DOHH2 (cell line): Measurements from ENCODE around the gene GNPTG.

Experiments used
- H3F3A ChIP-seq: fragments of 200-600 bp; sonication (generic), shearing (Covaris generic); 2 replicates; pipeline ENCODE4 v1.6.0; 2016; ENCODE audit warnings: antibody characterized with exemption, mild to moderate bottlenecking; ENCODE audit not compliant: control insufficient read depth, insufficient read depth
- H3K27ac ChIP-seq: fragments of 200-600 bp; sonication (generic); 2 replicates; pipeline ENCODE4 v1.5.1; 2014; ENCODE audit warnings: low read depth, mild to moderate bottlenecking, low read length, moderate library complexity
- H3K27me3 ChIP-seq: fragments of 200-600 bp; sonication (generic); 2 replicates; pipeline ENCODE4 v1.6.1; 2014; ENCODE audit warnings: mild to moderate bottlenecking, low read length, mixed read lengths; ENCODE audit not compliant: control insufficient read depth
- H3K36me3 ChIP-seq: fragments of 200-600 bp; sonication (generic); 2 replicates; pipeline ENCODE4 v1.6.1; 2014; ENCODE audit warnings: mild to moderate bottlenecking, low read length, moderate library complexity, mixed read lengths; ENCODE audit not compliant: control insufficient read depth
- H3K4me1 ChIP-seq: fragments of 200-600 bp; sonication (generic); 2 replicates; pipeline ENCODE4 v1.6.1; 2014; ENCODE audit warnings: mild to moderate bottlenecking, low read length, mixed read lengths; ENCODE audit not compliant: control insufficient read depth
- H3K4me2 ChIP-seq: fragments of 200-600 bp; sonication (generic); 2 replicates; pipeline ENCODE4 v1.6.0; 2014; ENCODE audit warnings: mild to moderate bottlenecking, low read length, moderate library complexity
- H3K4me3 ChIP-seq: fragments of 200-600 bp; sonication (generic); 2 replicates; pipeline ENCODE4 v1.5.1; 2014; ENCODE audit warnings: mild to moderate bottlenecking, low read length, mixed read lengths
- H3K79me2 ChIP-seq: fragments of 200-600 bp; sonication (generic); 2 replicates; pipeline ENCODE4 v1.6.1; 2014; ENCODE audit warnings: mild to moderate bottlenecking, low read length, mixed read lengths; ENCODE audit not compliant: control insufficient read depth
- H3K9me2 ChIP-seq: fragments of 200-600 bp; sonication (generic); replicated peaks from 2 replicates; pipeline ENCODE4 v1.6.1; 2014; ENCODE audit warnings: mild to moderate bottlenecking, low read length, mixed read lengths; ENCODE audit not compliant: control insufficient read depth
- H3K9me3 ChIP-seq: fragments of 200-600 bp; sonication (generic); 2 replicates; pipeline ENCODE4 v1.6.1; 2014; ENCODE audit warnings: antibody characterized with exemption, low read length, mixed read lengths; ENCODE audit not compliant: control insufficient read depth, insufficient read depth
- H4K20me1 ChIP-seq: fragments of 200-600 bp; sonication (generic); 2 replicates; pipeline ENCODE4 v1.6.0; 2014; ENCODE audit warnings: low read depth, mild to moderate bottlenecking, antibody characterized with exemption, low read length, moderate library complexity; ENCODE audit not compliant: control insufficient read depth, insufficient read depth
- EZH2phosphoT487 ChIP-seq: fragments of 200-600 bp; sonication (generic); IDR thresholded peaks from 2 replicates; pipeline ENCODE4 v1.6.1; 2017; ENCODE audit warnings: borderline replicate concordance, mild to moderate bottlenecking, antibody characterized with exemption, low read length, moderate library complexity, mixed read lengths
- TF ChIP-seq, protein P1 (sequence below): fragments of 200-600 bp; sonication (generic); IDR thresholded peaks from one replicate; pipeline ENCODE4 v1.5.1; 2014; ENCODE audit warnings: antibody characterized with exemption, mild to moderate bottlenecking, low read depth, low read length; ENCODE audit not compliant: poor library complexity, severe bottlenecking

Gene GNPTG

DNA sequence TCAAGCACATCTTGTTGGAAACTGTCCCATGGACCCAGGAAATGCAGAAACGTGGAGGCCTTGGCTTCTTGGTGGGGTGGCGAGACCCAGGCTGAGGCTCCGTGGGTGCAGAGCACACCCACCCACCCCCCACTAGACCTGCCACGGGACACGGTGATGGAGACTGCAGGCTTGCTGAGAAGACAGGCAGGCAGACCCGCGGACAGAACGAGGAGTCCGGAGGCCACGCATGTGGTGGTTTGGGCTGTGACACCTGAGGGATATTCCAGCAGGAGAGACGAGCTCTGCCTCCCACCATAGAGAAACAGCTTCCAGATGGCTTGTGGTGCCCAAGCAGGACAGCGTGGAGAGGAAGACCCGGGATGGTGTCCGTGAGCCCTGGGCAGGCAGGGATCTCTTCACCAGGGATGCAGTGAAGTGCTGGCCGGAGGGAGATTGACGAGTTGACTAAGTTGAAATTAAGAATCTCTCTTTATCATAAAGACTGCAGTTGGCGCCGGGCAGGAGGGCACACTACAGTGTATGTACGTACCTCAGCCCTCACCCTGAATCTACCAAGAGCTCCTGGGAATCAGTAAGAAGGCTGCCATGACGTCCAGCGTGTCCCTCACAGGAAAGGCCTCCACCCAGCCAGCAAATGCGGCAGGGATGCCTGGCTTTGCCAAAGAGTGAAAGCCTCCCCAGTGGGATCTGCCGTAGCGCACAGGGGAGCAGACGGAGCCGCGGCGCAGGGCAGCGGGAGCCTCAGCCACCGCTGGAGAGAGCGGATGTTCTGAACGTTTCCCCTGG lies 34.1 kb upstream of the GNPTG start:
- no peaks in the 10 kb centered on the region for H3K9me2 ChIP-seq
- H3F3A ChIP-seq: no peaks in the 10 kb centered on the region; the same call in 1 of the 2 replicates
- peaks cover 90% of the 10 kb centered on the region for H3K36me3 ChIP-seq
- peaks cover 62% of the 10 kb centered on the region for H3K79me2 ChIP-seq
- H3K4me1 ChIP-seq: no peaks in the 10 kb centered on the region
- no peak for TF ChIP-seq EZH2phosphoT487
- TF ChIP-seq, protein P1, sequence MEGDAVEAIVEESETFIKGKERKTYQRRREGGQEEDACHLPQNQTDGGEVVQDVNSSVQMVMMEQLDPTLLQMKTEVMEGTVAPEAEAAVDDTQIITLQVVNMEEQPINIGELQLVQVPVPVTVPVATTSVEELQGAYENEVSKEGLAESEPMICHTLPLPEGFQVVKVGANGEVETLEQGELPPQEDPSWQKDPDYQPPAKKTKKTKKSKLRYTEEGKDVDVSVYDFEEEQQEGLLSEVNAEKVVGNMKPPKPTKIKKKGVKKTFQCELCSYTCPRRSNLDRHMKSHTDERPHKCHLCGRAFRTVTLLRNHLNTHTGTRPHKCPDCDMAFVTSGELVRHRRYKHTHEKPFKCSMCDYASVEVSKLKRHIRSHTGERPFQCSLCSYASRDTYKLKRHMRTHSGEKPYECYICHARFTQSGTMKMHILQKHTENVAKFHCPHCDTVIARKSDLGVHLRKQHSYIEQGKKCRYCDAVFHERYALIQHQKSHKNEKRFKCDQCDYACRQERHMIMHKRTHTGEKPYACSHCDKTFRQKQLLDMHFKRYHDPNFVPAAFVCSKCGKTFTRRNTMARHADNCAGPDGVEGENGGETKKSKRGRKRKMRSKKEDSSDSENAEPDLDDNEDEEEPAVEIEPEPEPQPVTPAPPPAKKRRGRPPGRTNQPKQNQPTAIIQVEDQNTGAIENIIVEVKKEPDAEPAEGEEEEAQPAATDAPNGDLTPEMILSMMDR: no peak
- H3K4me3 ChIP-seq: no peak overlapping the region
- H4K20me1 ChIP-seq: peaks cover 25% of the 10 kb centered on the region
- no peak overlapping the region for H3K27ac ChIP-seq
- no peak overlapping the region for H3K4me2 ChIP-seq
- no peaks in the 10 kb centered on the region for H3K27me3 ChIP-seq
- no peaks in the 10 kb centered on the region for H3K9me3 ChIP-seq

DNA sequence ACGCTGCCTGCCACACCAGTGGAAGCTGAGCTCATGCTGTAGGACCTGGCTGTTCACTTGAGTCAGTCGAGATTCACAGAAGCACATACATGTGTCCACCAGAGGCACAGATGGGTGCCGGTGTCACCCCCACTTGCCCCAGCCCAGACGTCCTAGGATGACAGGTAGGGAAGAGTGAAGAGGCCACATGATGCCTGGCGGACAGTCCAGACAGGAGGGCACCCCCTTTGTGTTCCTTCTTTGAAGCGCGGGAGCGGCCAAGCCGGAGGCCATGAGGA lies 33.5 kb upstream of the GNPTG start:
- Histone ChIP-seq H3F3A (no peaks in the 10 kb centered on the region; the same call in 1 of the 2 replicates), H3K79me2 (peaks cover 56% of the 10 kb centered on the region), H3K27ac (no peak overlapping the region), H3K9me2 (no peaks in the 10 kb centered on the region), H3K27me3 (no peaks in the 10 kb centered on the region), H3K4me2 (no peak overlapping the region), H3K36me3 (peaks cover 86% of the 10 kb centered on the region), H3K9me3 (no peaks in the 10 kb centered on the region), H4K20me1 (peaks cover 21% of the 10 kb centered on the region), H3K4me3 (no peak overlapping the region), H3K4me1 (no peaks in the 10 kb centered on the region)
- TF ChIP-seq, protein P1: no peak
- no peak for TF ChIP-seq EZH2phosphoT487

DNA sequence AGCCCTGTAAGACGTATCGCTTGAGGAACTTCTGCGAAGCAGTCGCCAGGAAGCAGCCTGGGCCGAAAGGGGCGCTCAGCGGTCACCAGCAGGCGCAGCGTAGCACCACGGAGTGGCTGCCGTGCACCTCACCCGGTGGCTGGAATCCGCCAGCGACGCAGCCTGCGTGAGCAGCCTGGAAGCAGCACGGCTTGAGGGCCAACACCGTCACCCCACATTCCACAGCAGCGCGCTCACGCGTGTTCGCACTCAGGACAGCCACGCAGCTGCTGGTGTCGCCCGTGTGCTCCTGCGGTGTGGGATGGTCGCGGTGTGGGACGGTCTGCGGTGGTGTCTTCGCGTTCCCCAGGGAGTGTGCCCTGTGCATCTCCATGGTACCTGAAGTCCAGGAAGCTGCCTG lies 32.7 kb upstream of the GNPTG start:
- H3K27ac ChIP-seq: no peak overlapping the region
- peaks cover 48% of the 10 kb centered on the region for H3K79me2 ChIP-seq
- no peak overlapping the region for H3K4me2 ChIP-seq
- no peak for TF ChIP-seq EZH2phosphoT487
- TF ChIP-seq, protein P1: no peak
- no peaks in the 10 kb centered on the region; the same call in 1 of the 2 replicates for H3F3A ChIP-seq
- H3K4me1 ChIP-seq: no peaks in the 10 kb centered on the region
- H3K36me3 ChIP-seq: peaks cover 87% of the 10 kb centered on the region
- H3K9me3 ChIP-seq: no peaks in the 10 kb centered on the region
- H3K4me3 ChIP-seq: no peak overlapping the region
- H3K9me2 ChIP-seq: no peaks in the 10 kb centered on the region
- peaks cover 21% of the 10 kb centered on the region for H4K20me1 ChIP-seq
- H3K27me3 ChIP-seq: no peaks in the 10 kb centered on the region
